ENCODE measurements around the gene OBI1.

Gene OBI1

GRCh38 chr13:78607409-78608251, 51.3 kb downstream of the OBI1 start:
- Histone ChIP-seq H2AFZ (ENCODE audit: low read depth, low read length) (no peak overlapping the region), H3K27me3 (ENCODE audit: low read depth, low read length) (no peaks in the 10 kb centered on the region), H3K27ac (ENCODE audit: low read length) (no peak overlapping the region), H3K4me3 (ENCODE audit: low read length) (no peak overlapping the region), H3K79me2 (ENCODE audit: low read length) (no peaks in the 10 kb centered on the region), H3K4me2 (ENCODE audit: low read length) (no peak overlapping the region), H3K4me1 (ENCODE audit: low read length) (peaks cover 19% of the 10 kb centered on the region), H3K36me3 (replicated peaks; ENCODE audit: low read depth, low read length) (no peaks in the 10 kb centered on the region), H3K9me3 (ENCODE audit: insufficient read depth, low read length) (no peaks in the 10 kb centered on the region), H4K20me1 (ENCODE audit: insufficient read depth, low read length) (peaks cover 8% of the 10 kb centered on the region; the same call in 1 of the 2 replicates), H3K9ac (ENCODE audit: low read length) (no peak overlapping the region)
- no peak for TF ChIP-seq CTCF (IDR thresholded peaks at IDR 0.05; ENCODE audit: low read depth, low read length)
- TF ChIP-seq EZH2phosphoT487 (IDR thresholded peaks at IDR 0.05; ENCODE audit: low read depth): no peak

DNA sequence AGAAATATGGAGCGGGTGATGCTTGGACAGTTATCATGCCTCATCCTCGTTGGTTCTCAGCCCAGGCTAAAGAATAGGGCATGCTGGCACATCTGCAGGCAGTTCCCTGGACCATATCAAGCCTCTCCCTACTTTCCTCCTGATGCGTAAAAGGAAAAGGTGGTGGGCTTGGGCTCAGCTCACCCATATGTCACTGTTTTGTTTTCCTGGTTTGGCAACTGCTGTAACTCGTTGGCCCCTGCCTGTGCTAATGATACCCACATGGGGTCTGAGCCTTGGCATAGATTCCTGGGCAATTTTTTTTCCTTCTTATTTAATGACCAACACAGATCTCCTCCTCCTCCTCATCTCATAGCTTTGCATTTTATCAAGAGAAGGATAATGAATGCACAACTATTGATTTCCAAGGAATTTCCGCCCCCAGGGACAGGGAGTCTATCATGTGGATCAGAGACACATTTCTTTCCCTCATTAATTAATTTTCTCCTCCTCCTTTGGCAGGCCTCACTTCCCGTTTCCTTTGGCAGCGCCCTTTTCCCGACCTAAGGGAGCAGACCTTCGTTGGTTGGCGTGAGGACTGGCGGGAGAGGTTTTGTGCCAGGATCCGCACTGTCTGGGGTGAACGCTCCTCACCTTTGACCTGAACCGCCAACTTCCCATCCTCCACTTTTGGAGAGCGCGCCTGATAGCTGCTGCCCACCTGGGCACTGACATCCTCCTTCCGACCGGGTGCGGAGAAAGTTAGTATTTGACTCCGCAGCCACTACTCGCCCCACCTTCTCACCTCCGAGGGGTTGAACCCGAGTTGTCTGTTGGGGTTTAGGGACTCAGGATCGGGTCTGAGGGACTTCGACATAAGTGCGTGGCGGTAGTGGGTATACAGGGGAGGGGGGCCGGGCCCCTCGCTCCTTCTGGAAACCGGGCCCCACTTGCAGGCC, 52.2 kb downstream of the OBI1 start:
- Histone ChIP-seq H3K4me2 (ENCODE audit: low read length) (no peak overlapping the region), H3K4me3 (ENCODE audit: low read length) (no peak overlapping the region), H3K9ac (ENCODE audit: low read length) (no peak overlapping the region), H3K79me2 (ENCODE audit: low read length) (no peaks in the 10 kb centered on the region), H3K4me1 (ENCODE audit: low read length) (peaks cover 19% of the 10 kb centered on the region), H2AFZ (ENCODE audit: low read depth, low read length) (no peak overlapping the region), H3K36me3 (replicated peaks; ENCODE audit: low read depth, low read length) (no peaks in the 10 kb centered on the region), H3K9me3 (ENCODE audit: insufficient read depth, low read length) (no peaks in the 10 kb centered on the region), H3K27ac (ENCODE audit: low read length) (no peak overlapping the region), H4K20me1 (ENCODE audit: insufficient read depth, low read length) (peaks cover 8% of the 10 kb centered on the region; the same call in 1 of the 2 replicates), H3K27me3 (ENCODE audit: low read depth, low read length) (no peaks in the 10 kb centered on the region)
- TF ChIP-seq EZH2phosphoT487 (IDR thresholded peaks at IDR 0.05; ENCODE audit: low read depth): no peak
- TF ChIP-seq CTCF (IDR thresholded peaks at IDR 0.05; ENCODE audit: low read depth, low read length): no peak

DNA sequence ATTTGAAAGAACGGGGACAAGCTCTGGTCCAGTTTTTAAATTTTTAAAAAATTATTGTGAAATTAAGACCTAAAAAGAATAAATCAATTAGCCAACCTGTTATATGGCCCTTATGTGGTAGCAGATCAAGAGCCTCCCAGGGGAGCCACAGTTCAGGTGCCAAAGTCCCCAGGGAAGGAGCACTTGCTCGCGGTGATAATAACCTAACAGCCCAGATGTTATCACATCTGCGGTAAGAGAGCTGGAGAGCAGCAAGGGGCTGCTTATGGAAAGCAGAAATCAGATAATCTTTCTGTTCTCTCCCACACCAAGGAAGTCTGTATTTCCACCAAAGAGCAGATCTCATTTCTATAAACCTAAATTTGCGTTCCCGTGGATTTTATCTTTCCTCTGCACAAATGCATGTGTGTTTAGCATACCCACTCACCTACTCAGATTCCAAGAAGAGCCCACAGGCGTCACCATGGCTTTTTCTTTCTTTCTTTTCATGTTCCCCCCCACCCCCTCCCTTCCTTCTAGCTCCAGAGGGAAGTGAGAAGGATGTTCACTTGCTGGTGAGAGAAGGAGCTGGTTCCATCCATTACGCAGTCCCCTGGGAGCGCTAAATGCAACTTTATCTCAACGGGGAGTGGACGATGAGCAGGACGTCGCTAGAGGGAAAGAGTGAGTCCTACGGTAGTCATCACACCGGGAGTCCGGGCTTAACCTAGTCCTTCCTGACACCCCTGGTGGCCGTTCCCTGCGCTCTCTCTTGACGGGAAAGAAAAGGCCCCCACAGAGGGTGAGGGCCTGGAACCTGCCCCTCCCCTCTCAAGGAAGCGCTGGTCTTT, 54.0 kb downstream of the OBI1 start:
- H3K4me2 ChIP-seq (ENCODE audit: low read length): no peak overlapping the region
- TF ChIP-seq EZH2phosphoT487 (IDR thresholded peaks at IDR 0.05; ENCODE audit: low read depth) (no peak), CTCF (IDR thresholded peaks at IDR 0.05; ENCODE audit: low read depth, low read length) (no peak)
- H3K4me3 ChIP-seq (ENCODE audit: low read length): no peak overlapping the region
- no peak overlapping the region for H2AFZ ChIP-seq (ENCODE audit: low read depth, low read length)
- H4K20me1 ChIP-seq (ENCODE audit: insufficient read depth, low read length): peaks cover 3% of the 10 kb centered on the region; the same call in 1 of the 2 replicates
- H3K36me3 ChIP-seq (replicated peaks; ENCODE audit: low read depth, low read length): no peaks in the 10 kb centered on the region
- H3K9ac ChIP-seq (ENCODE audit: low read length): no peak overlapping the region
- no peaks in the 10 kb centered on the region for H3K9me3 ChIP-seq (ENCODE audit: insufficient read depth, low read length)
- no peaks in the 10 kb centered on the region for H3K79me2 ChIP-seq (ENCODE audit: low read length)
- peaks cover 9% of the 10 kb centered on the region for H3K4me1 ChIP-seq (ENCODE audit: low read length)
- H3K27ac ChIP-seq (ENCODE audit: low read length): no peak overlapping the region
- no peaks in the 10 kb centered on the region for H3K27me3 ChIP-seq (ENCODE audit: low read depth, low read length)

All from OCI-LY3 (cell line).